Measurements from ENCODE around the gene ENGASE.

Gene ENGASE

DNA sequence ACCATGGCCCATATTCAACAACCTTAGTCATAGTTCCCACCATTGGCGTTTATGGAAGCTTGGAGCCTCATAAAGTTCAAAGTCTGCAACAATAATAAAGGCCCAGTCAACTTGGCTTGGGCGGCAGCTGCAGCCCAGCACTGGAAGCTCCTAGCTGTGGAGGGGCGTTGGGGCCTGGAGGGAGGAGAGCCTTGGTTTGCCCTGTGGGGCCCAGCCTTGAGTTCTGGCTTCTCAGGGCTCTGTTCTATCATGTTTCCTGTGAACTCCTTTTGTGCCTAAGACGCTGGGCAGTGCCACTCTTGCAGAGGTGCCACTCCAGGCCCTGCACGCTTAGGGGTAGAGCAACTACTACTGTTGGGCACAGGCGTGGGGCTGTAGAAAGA lies 927 bp upstream of the ENGASE start:
- TF ChIP-seq FOXP2 (optimal IDR thresholded peaks at IDR 0.05; ENCODE audit: borderline replicate concordance, extremely low read depth, extremely low read length, insufficient read depth), result no peak
- no peak for TF ChIP-seq TAF1 (IDR thresholded peaks at IDR 0.05; ENCODE audit: borderline replicate concordance, insufficient read depth, low read length)
- TF ChIP-seq, protein P1, sequence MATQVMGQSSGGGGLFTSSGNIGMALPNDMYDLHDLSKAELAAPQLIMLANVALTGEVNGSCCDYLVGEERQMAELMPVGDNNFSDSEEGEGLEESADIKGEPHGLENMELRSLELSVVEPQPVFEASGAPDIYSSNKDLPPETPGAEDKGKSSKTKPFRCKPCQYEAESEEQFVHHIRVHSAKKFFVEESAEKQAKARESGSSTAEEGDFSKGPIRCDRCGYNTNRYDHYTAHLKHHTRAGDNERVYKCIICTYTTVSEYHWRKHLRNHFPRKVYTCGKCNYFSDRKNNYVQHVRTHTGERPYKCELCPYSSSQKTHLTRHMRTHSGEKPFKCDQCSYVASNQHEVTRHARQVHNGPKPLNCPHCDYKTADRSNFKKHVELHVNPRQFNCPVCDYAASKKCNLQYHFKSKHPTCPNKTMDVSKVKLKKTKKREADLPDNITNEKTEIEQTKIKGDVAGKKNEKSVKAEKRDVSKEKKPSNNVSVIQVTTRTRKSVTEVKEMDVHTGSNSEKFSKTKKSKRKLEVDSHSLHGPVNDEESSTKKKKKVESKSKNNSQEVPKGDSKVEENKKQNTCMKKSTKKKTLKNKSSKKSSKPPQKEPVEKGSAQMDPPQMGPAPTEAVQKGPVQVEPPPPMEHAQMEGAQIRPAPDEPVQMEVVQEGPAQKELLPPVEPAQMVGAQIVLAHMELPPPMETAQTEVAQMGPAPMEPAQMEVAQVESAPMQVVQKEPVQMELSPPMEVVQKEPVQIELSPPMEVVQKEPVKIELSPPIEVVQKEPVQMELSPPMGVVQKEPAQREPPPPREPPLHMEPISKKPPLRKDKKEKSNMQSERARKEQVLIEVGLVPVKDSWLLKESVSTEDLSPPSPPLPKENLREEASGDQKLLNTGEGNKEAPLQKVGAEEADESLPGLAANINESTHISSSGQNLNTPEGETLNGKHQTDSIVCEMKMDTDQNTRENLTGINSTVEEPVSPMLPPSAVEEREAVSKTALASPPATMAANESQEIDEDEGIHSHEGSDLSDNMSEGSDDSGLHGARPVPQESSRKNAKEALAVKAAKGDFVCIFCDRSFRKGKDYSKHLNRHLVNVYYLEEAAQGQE (IDR thresholded peaks at IDR 0.05; ENCODE audit: insufficient read depth in 1 of 2, low read depth in 2 of 2, low read length in 2 of 2), result no peak
- no peak for TF ChIP-seq POLR2AphosphoS5 (IDR thresholded peaks at IDR 0.05; ENCODE audit: low read depth, low read length)
- no peak for TF ChIP-seq SIN3A (IDR thresholded peaks at IDR 0.05; ENCODE audit: borderline replicate concordance, insufficient read depth, low read length)

DNA sequence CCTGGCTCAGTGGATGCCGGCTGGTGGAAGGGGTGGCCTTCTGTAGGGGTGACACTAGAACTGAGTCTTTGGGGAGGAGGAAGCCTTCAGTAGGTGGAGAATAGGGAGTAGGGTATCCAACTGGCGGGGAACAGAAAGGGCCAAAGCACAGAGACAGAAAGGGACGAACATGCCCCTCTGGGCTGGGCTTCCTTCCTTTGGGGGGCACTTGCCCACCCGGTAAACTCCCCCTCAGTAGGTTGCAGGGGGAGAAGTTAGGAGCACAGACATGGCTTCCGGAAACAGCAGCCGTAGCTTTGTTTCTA lies 774 bp downstream of the ENGASE start:
- TF ChIP-seq POLR2AphosphoS5 (IDR thresholded peaks at IDR 0.05; ENCODE audit: low read depth, low read length) (no peak), SIN3A (IDR thresholded peaks at IDR 0.05; ENCODE audit: borderline replicate concordance, insufficient read depth, low read length) (no peak), TAF1 (IDR thresholded peaks at IDR 0.05; ENCODE audit: borderline replicate concordance, insufficient read depth, low read length) (no peak), FOXP2 (optimal IDR thresholded peaks at IDR 0.05; ENCODE audit: borderline replicate concordance, extremely low read depth, extremely low read length, insufficient read depth) (no peak)
- TF ChIP-seq, protein P1 (IDR thresholded peaks at IDR 0.05; ENCODE audit: insufficient read depth in 1 of 2, low read depth in 2 of 2, low read length in 2 of 2), result no peak

- no peak for TF ChIP-seq TAF1 (IDR thresholded peaks at IDR 0.05; ENCODE audit: borderline replicate concordance, insufficient read depth, low read length)
- TF ChIP-seq POLR2AphosphoS5 (IDR thresholded peaks at IDR 0.05; ENCODE audit: low read depth, low read length), result no peak
- TF ChIP-seq, protein P1 (IDR thresholded peaks at IDR 0.05; ENCODE audit: insufficient read depth in 1 of 2, low read depth in 2 of 2, low read length in 2 of 2), result no peak
- TF ChIP-seq SIN3A (IDR thresholded peaks at IDR 0.05; ENCODE audit: borderline replicate concordance, insufficient read depth, low read length), result no peak
- no peak for TF ChIP-seq FOXP2 (optimal IDR thresholded peaks at IDR 0.05; ENCODE audit: borderline replicate concordance, extremely low read depth, extremely low read length, insufficient read depth)
Observed at GRCh38 chr17:79075861-79076406, 1.3 kb downstream of the ENGASE start.

- TF ChIP-seq FOXP2 (optimal IDR thresholded peaks at IDR 0.05; ENCODE audit: borderline replicate concordance, extremely low read depth, extremely low read length, insufficient read depth) (no peak), POLR2AphosphoS5 (IDR thresholded peaks at IDR 0.05; ENCODE audit: low read depth, low read length) (no peak), SIN3A (IDR thresholded peaks at IDR 0.05; ENCODE audit: borderline replicate concordance, insufficient read depth, low read length) (no peak), TAF1 (IDR thresholded peaks at IDR 0.05; ENCODE audit: borderline replicate concordance, insufficient read depth, low read length) (no peak)
- TF ChIP-seq, protein P1 (IDR thresholded peaks at IDR 0.05; ENCODE audit: insufficient read depth in 1 of 2, low read depth in 2 of 2, low read length in 2 of 2), result no peak
Observed at GRCh38 chr17:79077587-79077986, 3.0 kb downstream of the ENGASE start.
